Measurements from ENCODE around the gene HBS1L.

Gene HBS1L

DNA sequence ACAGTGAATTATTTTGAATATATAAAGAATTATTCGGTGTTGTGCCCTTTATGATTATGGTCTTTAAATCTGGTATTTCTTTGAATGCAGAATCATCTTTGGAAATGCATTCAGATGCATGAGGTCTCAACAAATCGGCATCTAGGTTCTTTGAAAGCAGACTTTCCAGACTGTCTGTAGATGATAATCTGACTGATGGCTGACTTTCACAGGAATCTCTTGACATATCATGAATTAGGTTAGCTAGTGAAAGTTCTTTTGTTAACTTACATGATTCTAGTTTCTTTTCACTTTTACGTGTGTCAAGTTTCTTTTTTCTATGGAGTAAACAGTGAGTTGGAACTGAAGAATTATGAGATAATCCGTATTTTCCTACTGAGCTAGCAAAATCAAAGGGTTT lies 17.1 kb downstream of the HBS1L start:
- POLR2A ChIA-PET: no interaction called here
- TF ChIP-seq, protein P1, sequence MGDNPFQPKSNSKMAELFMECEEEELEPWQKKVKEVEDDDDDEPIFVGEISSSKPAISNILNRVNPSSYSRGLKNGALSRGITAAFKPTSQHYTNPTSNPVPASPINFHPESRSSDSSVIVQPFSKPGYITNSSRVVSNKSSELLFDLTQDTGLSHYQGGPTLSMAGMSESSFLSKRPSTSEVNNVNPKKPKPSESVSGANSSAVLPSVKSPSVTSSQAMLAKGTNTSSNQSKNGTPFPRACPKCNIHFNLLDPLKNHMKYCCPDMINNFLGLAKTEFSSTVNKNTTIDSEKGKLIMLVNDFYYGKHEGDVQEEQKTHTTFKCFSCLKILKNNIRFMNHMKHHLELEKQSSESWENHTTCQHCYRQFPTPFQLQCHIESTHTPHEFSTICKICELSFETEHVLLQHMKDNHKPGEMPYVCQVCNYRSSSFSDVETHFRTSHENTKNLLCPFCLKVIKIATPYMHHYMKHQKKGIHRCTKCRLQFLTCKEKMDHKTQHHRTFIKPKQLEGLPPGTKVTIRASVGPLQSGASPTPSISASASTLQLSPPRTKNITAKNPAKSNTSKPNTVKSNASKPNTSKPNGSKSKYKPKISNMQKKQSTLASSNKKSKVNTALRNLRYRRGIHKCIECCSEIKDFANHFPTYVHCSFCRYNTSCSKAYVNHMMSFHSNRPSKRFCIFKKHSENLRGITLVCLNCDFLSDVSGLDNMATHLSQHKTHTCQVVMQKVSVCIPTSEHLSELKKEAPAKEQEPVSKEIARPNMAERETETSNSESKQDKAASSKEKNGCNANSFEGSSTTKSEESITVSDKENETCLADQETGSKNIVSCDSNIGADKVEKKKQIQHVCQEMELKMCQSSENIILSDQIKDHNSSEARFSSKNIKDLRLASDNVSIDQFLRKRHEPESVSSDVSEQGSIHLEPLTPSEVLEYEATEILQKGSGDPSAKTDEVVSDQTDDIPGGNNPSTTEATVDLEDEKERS (tag by site-specific recombination; IDR thresholded peaks at IDR 0.05): no peak
- TF ChIP-seq ZSCAN30 (tag by site-specific recombination; IDR thresholded peaks at IDR 0.05): no peak
- TF ChIP-seq ZNF623 (tag by site-specific recombination; IDR thresholded peaks at IDR 0.05): no peak
- no peak for TF ChIP-seq ZXDB (tag by site-specific recombination; IDR thresholded peaks at IDR 0.05)
- TF ChIP-seq, protein P2, sequence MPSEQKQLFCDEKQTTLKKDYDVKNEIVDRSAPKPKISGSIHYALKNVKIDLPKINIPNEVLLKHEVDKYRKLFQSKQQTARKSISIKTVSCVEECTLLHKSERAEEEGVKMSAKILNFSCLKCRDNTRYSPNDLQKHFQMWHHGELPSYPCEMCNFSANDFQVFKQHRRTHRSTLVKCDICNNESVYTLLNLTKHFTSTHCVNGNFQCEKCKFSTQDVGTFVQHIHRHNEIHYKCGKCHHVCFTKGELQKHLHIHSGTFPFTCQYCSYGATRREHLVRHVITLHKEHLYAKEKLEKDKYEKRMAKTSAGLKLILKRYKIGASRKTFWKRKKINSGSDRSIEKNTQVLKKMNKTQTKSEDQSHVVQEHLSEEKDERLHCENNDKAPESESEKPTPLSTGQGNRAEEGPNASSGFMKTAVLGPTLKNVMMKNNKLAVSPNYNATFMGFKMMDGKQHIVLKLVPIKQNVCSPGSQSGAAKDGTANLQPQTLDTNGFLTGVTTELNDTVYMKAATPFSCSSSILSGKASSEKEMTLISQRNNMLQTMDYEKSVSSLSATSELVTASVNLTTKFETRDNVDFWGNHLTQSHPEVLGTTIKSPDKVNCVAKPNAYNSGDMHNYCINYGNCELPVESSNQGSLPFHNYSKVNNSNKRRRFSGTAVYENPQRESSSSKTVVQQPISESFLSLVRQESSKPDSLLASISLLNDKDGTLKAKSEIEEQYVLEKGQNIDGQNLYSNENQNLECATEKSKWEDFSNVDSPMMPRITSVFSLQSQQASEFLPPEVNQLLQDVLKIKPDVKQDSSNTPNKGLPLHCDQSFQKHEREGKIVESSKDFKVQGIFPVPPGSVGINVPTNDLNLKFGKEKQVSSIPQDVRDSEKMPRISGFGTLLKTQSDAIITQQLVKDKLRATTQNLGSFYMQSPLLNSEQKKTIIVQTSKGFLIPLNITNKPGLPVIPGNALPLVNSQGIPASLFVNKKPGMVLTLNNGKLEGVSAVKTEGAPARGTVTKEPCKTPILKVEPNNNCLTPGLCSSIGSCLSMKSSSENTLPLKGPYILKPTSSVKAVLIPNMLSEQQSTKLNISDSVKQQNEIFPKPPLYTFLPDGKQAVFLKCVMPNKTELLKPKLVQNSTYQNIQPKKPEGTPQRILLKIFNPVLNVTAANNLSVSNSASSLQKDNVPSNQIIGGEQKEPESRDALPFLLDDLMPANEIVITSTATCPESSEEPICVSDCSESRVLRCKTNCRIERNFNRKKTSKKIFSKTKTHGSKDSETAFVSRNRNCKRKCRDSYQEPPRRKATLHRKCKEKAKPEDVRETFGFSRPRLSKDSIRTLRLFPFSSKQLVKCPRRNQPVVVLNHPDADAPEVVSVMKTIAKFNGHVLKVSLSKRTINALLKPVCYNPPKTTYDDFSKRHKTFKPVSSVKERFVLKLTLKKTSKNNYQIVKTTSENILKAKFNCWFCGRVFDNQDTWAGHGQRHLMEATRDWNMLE (tag by site-specific recombination; conservative IDR thresholded peaks at IDR 0.05; ENCODE audit: low read depth): no peak
- TF ChIP-seq, protein P3, sequence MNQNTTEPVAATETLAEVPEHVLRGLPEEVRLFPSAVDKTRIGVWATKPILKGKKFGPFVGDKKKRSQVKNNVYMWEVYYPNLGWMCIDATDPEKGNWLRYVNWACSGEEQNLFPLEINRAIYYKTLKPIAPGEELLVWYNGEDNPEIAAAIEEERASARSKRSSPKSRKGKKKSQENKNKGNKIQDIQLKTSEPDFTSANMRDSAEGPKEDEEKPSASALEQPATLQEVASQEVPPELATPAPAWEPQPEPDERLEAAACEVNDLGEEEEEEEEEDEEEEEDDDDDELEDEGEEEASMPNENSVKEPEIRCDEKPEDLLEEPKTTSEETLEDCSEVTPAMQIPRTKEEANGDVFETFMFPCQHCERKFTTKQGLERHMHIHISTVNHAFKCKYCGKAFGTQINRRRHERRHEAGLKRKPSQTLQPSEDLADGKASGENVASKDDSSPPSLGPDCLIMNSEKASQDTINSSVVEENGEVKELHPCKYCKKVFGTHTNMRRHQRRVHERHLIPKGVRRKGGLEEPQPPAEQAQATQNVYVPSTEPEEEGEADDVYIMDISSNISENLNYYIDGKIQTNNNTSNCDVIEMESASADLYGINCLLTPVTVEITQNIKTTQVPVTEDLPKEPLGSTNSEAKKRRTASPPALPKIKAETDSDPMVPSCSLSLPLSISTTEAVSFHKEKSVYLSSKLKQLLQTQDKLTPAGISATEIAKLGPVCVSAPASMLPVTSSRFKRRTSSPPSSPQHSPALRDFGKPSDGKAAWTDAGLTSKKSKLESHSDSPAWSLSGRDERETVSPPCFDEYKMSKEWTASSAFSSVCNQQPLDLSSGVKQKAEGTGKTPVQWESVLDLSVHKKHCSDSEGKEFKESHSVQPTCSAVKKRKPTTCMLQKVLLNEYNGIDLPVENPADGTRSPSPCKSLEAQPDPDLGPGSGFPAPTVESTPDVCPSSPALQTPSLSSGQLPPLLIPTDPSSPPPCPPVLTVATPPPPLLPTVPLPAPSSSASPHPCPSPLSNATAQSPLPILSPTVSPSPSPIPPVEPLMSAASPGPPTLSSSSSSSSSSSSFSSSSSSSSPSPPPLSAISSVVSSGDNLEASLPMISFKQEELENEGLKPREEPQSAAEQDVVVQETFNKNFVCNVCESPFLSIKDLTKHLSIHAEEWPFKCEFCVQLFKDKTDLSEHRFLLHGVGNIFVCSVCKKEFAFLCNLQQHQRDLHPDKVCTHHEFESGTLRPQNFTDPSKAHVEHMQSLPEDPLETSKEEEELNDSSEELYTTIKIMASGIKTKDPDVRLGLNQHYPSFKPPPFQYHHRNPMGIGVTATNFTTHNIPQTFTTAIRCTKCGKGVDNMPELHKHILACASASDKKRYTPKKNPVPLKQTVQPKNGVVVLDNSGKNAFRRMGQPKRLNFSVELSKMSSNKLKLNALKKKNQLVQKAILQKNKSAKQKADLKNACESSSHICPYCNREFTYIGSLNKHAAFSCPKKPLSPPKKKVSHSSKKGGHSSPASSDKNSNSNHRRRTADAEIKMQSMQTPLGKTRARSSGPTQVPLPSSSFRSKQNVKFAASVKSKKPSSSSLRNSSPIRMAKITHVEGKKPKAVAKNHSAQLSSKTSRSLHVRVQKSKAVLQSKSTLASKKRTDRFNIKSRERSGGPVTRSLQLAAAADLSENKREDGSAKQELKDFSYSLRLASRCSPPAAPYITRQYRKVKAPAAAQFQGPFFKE (tag by site-specific recombination; IDR thresholded peaks at IDR 0.05; ENCODE audit: borderline replicate concordance): no peak
- TF ChIP-seq, protein P4, sequence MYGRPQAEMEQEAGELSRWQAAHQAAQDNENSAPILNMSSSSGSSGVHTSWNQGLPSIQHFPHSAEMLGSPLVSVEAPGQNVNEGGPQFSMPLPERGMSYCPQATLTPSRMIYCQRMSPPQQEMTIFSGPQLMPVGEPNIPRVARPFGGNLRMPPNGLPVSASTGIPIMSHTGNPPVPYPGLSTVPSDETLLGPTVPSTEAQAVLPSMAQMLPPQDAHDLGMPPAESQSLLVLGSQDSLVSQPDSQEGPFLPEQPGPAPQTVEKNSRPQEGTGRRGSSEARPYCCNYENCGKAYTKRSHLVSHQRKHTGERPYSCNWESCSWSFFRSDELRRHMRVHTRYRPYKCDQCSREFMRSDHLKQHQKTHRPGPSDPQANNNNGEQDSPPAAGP (tag by site-specific recombination; IDR thresholded peaks at IDR 0.05): no peak
- TF ChIP-seq ZNF350 (tag by site-specific recombination; IDR thresholded peaks at IDR 0.05): no peak
- TF ChIP-seq ZNF747 (tag by site-specific recombination; IDR thresholded peaks at IDR 0.05): no peak
- TF ChIP-seq, protein P5, sequence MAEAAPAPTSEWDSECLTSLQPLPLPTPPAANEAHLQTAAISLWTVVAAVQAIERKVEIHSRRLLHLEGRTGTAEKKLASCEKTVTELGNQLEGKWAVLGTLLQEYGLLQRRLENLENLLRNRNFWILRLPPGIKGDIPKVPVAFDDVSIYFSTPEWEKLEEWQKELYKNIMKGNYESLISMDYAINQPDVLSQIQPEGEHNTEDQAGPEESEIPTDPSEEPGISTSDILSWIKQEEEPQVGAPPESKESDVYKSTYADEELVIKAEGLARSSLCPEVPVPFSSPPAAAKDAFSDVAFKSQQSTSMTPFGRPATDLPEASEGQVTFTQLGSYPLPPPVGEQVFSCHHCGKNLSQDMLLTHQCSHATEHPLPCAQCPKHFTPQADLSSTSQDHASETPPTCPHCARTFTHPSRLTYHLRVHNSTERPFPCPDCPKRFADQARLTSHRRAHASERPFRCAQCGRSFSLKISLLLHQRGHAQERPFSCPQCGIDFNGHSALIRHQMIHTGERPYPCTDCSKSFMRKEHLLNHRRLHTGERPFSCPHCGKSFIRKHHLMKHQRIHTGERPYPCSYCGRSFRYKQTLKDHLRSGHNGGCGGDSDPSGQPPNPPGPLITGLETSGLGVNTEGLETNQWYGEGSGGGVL (tag by site-specific recombination; IDR thresholded peaks at IDR 0.05): no peak
- no peak for TF ChIP-seq ZNF140 (tag by site-specific recombination; IDR thresholded peaks at IDR 0.05)
- no peak for TF ChIP-seq IKZF3 (tag by site-specific recombination; IDR thresholded peaks at IDR 0.05)
- TF ChIP-seq, protein P6, sequence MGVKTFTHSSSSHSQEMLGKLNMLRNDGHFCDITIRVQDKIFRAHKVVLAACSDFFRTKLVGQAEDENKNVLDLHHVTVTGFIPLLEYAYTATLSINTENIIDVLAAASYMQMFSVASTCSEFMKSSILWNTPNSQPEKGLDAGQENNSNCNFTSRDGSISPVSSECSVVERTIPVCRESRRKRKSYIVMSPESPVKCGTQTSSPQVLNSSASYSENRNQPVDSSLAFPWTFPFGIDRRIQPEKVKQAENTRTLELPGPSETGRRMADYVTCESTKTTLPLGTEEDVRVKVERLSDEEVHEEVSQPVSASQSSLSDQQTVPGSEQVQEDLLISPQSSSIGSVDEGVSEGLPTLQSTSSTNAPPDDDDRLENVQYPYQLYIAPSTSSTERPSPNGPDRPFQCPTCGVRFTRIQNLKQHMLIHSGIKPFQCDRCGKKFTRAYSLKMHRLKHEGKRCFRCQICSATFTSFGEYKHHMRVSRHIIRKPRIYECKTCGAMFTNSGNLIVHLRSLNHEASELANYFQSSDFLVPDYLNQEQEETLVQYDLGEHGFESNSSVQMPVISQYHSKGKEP (tag by site-specific recombination; IDR thresholded peaks at IDR 0.05): no peak
- TF ChIP-seq ZNF843 (tag by site-specific recombination; IDR thresholded peaks at IDR 0.05): no peak
- no peak overlapping the region for H3K27ac ChIP-seq (ENCODE audit: extremely low read depth, low read depth, low read length)
- CTCF ChIA-PET: interaction anchor here (0.7 kb wide), 1 partner anchor 949 kb away, joined by 3 read pairs; no protein-coding TSS in a partner anchor
- no peak overlapping the region for H3K4me3 ChIP-seq (ENCODE audit: low read depth, low read length)
- H3K9me3 ChIP-seq (ENCODE audit: control insufficient read depth, insufficient read depth, low read depth, low read length): no peaks in the 10 kb centered on the region
- peaks cover 37 to 53% of the 10 kb centered on the region in 2 experiments for H3K36me3 ChIP-seq (ENCODE audit: control insufficient read depth in 2 of 2, insufficient read depth in 1 of 2, low read length in 2 of 2)
- no peaks in the 10 kb centered on the region for H3K4me1 ChIP-seq (ENCODE audit: control insufficient read depth, insufficient read depth, low read length)
